Dermis blood vessel endothelial cell (primary cell): ENCODE measurements around the gene HECTD4. TPM values are rescaled to one million over a fixed set of nuclear protein-coding genes. Genes with fewer than 3 reads are reported as not detected.
"Not testable (repeated sequence)": the region's sequence is repeated elsewhere in the genome, so short reads cannot be mapped to it uniquely, and the experiment has no call there.

Experiments used
- DNase-seq: peaks from one replicate; pipeline ENCODE4 v3.0.0; 2010
- total RNA-seq: library from RNA; depleted of rRNA; stranded (reverse); fragments of >200 nt; gene quantifications from 2 replicates; pipeline ENCODE4 v1.2.3, GENCODE V29; 2014

The HECTD4 gene
- total RNA-seq, 1 donor from 2014 or later = 23.1 TPM

- no peak for DNase-seq
Observed at GRCh38 chr12:112112409-112113133, 269.7 kb downstream of the HECTD4 start.

GRCh38 chr12:112111931-112112330, 270.3 kb downstream of the HECTD4 start:
- no peak for DNase-seq

GRCh38 chr12:112110787-112111662, 271.2 kb downstream of the HECTD4 start:
- not testable (repeated sequence) for DNase-seq

Other genes starting within 250 kb of the HECTD4 start
- 1,017 and 1,050 TPM in 2 replicates for gene RPL6, start 27.2 kb upstream of the HECTD4 start, total RNA-seq
- gene PTPN11, start 36.5 kb upstream of the HECTD4 start, total RNA-seq = 90.9 and 112 TPM in 2 replicates